ENCODE results near the gene RUFY4.
"Not testable (repeated sequence)": the region's sequence is repeated elsewhere in the genome, so short reads cannot be mapped to it uniquely, and the experiment has no call there.

The RUFY4 gene

GRCh38 chr2:218089259-218089658 lies 20.2 kb downstream of the RUFY4 start:
- no peak for DNase-seq (ENCODE audit: low spot score)

DNA sequence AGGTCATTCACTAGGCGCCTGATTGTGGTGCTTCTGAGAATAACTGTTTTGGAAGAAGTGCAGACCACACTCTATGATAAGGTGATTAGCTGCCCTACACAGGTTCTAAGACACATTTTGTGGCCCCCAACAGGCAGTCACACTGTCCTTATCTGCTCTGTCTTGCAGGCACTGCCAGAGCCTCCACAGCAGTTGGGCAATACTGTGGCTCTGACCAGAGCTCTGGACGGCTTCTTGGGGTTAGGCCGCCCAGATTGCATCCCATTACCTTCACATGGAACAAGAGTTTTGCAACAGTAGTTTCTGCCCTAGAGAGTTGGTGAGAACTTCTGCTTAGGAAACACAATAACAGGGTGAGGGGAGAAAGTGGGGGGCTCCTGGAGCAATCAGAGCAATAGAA lies 22.7 kb downstream of the RUFY4 start:
- no peak for DNase-seq (ENCODE audit: low spot score)

- no peak for DNase-seq (ENCODE audit: low spot score)
Observed at GRCh38 chr2:218093879-218094278, 24.8 kb downstream of the RUFY4 start.

- no peak for DNase-seq (ENCODE audit: low spot score)
Observed at GRCh38 chr2:218095853-218096252, 26.8 kb downstream of the RUFY4 start.

GRCh38 chr2:218097975-218098374 lies 28.9 kb downstream of the RUFY4 start:
- DNase-seq (ENCODE audit: low spot score), result no peak

- not testable (repeated sequence) for DNase-seq (ENCODE audit: low spot score)
Observed at GRCh38 chr2:218108834-218109233, 39.8 kb downstream of the RUFY4 start.

DNA sequence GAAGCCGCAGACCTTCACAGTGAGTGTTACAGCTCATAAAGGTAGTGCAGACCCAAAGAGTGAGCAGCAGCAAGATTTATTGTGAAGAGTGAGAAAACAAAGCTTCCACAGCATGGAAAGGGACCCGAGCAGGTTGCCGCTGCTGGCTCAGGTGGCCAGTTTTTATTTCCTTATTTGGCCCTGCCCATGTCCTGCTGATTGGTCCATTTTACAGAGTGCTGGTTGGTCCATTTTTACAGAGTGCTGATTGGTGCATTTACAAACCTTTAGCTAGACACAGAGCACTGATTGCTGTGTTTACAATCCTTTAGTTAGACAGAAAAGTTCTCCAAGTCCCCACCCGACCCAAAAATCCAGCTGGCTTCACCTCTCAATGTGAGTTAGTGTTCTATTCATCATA lies 52.7 kb downstream of the RUFY4 start:
- not testable (repeated sequence) for DNase-seq (ENCODE audit: low spot score)

DNA sequence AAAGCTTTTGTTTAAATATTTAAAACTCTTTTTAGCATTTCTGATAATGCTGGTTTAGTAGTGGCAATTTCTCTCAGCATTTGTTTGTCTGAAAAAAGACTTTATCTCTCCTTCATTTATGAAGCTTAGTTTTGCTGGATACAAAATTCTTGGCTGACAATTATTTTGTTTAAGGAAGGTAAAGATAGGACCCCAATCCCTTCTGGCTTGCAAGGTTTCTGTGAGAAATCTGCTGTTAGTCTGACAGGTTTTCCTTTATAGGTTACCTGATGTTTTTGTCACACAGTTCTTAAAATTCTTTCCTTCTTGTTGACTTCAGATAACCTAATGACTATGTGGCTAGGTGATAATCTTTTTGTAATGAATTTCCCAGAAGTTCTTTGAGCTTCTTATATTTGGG lies 53.2 kb downstream of the RUFY4 start:
- not testable (repeated sequence) for DNase-seq (ENCODE audit: low spot score)

DNA sequence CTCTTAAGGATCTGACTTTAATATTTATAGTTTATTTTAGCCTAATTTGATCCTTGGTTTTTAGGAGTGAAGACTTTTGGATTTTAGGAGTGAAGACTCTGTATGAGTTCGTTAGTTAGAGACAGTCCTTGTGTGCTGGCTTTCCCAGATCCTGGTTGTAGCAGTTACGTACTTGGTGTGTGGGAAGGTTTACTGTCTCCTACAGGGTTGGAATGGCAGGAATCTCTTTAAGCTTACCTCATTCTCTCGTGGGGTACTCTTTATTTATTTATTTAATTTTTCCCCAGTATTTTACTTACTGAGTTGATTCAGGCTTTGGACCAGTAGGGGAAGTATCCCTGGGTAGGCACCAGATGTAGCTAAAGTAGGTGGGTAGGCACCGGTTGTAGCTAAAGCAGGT lies 54.9 kb downstream of the RUFY4 start:
- no peak for DNase-seq (ENCODE audit: low spot score)

DNA sequence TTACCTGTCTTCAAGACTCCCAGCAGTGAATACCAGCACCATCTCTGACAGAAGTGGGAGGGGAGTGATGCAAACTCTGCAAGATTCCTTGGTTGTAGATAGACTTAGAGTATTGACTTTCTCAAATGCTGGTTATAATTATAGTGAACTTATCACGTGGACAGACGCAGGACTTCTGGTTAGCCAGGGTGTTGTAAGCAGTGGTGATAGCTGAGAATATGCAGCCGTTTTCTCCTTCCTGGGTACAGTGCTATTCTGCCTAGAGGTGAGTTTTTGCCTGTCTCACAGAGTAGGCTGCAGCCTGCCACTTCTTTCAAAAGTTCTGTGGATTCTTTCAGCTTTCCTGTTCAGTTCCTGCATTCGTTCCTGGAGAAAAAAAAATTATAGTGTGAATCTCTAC lies 56.0 kb downstream of the RUFY4 start:
- DNase-seq (ENCODE audit: low spot score), result no peak

DNA sequence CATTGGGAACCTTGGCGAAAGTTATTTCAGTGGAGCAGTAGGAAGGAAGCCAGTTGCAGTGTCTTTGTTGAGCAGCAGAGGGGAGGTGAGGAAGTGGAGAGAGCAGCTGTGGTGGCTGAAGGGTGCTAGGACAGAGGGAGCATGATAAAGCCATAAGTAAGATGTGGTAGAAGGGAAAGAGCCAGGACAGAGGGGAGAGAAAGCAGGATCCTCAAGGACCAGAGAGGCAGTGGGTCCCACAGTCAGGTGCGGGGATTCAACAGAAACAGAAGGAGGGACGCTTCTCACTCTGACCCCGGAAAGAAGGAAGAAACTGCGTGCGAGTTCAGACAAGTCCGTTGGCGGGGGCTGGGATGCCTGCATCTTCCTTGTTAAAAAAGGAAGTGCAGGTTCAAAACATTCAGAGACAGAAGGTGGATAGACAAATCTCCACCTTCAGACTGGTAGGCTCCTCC lies 56.6 kb downstream of the RUFY4 start, which contains the start of gene CXCR2:
TSS of gene CXCR2 (plus strand) at position 403 of the 455 bp plus-strand sequence. CDS start 8,774 bp downstream, outside the sequence.
- no peak for DNase-seq (ENCODE audit: low spot score)

DNA sequence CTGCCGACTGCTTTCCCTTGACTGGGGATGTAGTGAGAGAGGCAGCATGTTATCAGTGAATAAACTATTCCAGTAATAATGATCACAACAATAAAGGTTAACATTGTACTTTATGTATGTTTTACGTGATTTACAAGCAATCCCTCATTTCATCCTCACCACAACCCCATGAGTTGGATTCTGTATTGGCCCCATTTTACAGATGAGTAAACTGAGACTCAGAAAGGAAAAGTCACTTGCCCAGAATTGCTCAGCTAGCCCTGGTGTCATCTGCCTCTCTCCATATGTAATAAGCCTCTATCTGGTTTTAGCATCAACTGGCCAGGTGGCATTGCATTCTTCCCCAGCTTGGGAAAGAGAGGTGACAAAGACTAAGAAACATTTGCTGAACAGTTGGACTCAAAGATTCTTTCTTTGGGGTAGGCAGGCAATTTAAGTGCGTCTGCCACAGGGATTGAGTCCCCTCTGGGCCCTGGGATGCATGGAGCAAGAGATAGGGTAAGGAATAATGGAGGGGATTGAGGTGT lies 58.9 kb downstream of the RUFY4 start:
- no peak for DNase-seq (ENCODE audit: low spot score)

GRCh38 chr2:218128781-218129457 lies 59.9 kb downstream of the RUFY4 start:
- DNase-seq (ENCODE audit: low spot score), result no peak

DNA sequence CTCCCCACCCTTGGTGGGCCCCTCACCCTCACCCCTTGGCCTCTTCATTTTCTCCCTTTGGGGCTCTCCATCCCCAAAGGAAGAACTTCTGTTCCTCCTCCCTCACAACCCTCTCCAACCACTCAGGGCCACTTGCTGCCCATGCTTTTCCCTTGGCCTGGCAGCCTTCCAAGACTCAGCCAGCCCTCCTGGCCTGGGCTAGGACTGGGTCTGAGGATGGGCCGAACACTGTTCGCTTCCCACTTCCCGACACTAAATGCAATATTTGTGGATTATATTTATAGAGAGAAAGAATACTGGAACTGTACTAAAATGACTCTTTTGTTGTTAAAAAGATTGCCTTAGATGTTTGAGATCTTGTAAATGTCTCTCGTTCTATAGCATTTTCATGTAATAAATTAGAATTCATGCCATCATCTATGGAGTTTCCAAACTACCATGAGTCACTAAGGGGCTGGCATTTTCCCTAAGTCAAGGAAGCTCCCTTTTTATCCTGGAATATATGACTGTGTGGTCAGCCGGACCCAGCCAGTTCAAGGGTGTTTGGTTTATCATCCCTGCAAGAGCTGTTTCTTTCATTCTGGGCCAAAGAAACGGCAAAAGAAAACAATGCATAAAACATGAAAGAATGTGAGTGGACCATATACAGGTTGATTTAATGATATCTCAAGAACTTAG lies 60.5 kb downstream of the RUFY4 start:
- no peak for DNase-seq (ENCODE audit: low spot score)

GRCh38 chr2:218130377-218130776 lies 61.3 kb downstream of the RUFY4 start:
- no peak for DNase-seq (ENCODE audit: low spot score)

DNA sequence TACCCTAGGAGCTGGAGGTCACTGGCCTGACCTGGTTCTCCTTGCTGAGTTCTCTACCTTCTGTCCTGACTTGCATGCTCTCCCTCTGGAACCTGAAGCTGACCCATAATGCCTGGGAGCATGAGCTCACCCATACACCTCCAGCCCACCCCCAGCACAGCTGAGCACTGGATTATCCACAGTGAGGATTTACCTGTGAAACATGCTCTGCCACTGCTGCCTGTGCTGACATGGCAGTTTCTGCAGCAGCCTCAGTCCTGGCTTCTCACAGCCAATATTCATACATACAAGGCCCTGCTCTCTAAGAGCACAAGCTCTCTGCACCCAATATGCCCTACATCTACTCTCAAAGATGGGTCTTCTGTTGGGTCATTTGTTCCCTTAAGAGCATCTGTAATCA lies 61.8 kb downstream of the RUFY4 start:
- no peak for DNase-seq (ENCODE audit: low spot score)

DNA sequence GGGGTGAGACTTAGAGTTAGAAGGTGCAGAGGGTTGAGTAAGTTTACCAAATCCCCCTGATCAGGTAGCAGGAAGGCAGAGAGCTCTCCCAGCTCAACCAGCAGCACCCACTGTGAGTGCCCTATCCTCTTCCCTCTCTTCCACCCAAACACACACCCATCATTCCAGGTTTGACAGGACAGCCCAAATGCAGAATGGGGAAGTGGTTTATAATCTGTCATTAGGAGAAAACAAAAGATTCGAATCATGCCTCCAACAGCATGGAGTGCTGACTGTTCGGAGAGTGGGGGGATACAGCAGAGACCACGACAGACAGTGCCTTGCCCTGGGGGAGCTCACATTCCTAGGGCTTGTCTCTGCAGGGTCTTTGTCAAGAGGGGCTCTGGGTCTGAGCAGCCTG lies 68.5 kb downstream of the RUFY4 start:
- no peak for DNase-seq (ENCODE audit: low spot score)

DNA sequence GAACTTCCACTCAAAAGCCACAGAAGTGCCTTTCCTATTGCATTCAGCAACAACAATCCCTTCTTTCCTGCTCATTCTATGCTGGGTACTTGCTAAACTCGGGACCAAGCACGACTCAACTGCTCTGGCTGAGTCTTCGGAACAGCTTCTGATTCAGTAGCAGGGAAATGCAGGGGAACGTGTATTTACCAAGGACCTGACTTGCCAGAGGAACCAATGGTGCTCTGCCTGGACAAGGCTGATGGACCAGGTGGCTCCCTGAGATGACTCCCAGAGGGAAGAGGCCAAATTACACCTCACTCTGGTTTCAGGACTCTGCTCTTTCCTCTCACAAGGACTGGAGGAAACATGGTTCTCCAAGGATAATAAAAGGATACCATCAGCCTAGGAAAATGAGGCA lies 69.0 kb downstream of the RUFY4 start:
- no peak for DNase-seq (ENCODE audit: low spot score)

Measured in HuH-7 (cell line).